GM19240 (cell line): ENCODE measurements around the gene TOMM6.

Experiments
- DNase-seq: peaks from one replicate; pipeline ENCODE4 v3.0.0; 2011; ENCODE audit warnings: low spot score; ENCODE audit not compliant: insufficient read length

TOMM6 gene

GRCh38 chr6:41787219-41787917 lies at the start of gene TOMM6:
TSS of gene TOMM6 (plus strand) at chr6:41787694. CDS start at chr6:41787698, 4 bp downstream.
- DNase-seq: peak; percentile 87

GRCh38 chr6:41739041-41739440 lies 48.5 kb upstream of the TOMM6 start:
- DNase-seq: no peak

- no peak for DNase-seq
Measured at GRCh38 chr6:41740366-41741162, 46.9 kb upstream of the TOMM6 start.

- DNase-seq: no peak
Measured at GRCh38 chr6:41741625-41742490, 45.6 kb upstream of the TOMM6 start.

- DNase-seq: no peak
Measured at GRCh38 chr6:41743406-41744235, 43.9 kb upstream of the TOMM6 start.

- no peak for DNase-seq
Measured at GRCh38 chr6:41744236-41744787, 43.2 kb upstream of the TOMM6 start.

- DNase-seq: no peak
Measured at GRCh38 chr6:41746107-41746506, 41.4 kb upstream of the TOMM6 start.

GRCh38 chr6:41747256-41748101 lies 40.0 kb upstream of the TOMM6 start, which contains the start of gene PGC:
TSS of gene PGC (minus strand) at chr6:41747397. CDS start at chr6:41747334, 63 bp downstream.
- no peak for DNase-seq

GRCh38 chr6:41748102-41748477 lies 39.4 kb upstream of the TOMM6 start:
- no peak for DNase-seq

GRCh38 chr6:41748542-41748941 lies 39.0 kb upstream of the TOMM6 start:
- DNase-seq: no peak

- DNase-seq: no peak
Measured at GRCh38 chr6:41750374-41750773, 37.1 kb upstream of the TOMM6 start.

- no peak for DNase-seq
Measured at GRCh38 chr6:41755895-41756294, 31.6 kb upstream of the TOMM6 start.

GRCh38 chr6:41756354-41756753 lies 31.1 kb upstream of the TOMM6 start:
- no peak for DNase-seq

GRCh38 chr6:41757271-41757670 lies 30.2 kb upstream of the TOMM6 start:
- no peak for DNase-seq

GRCh38 chr6:41757931-41758640 lies 29.4 kb upstream of the TOMM6 start:
- DNase-seq: no peak

- DNase-seq: no peak
Measured at GRCh38 chr6:41758641-41759035, 28.9 kb upstream of the TOMM6 start.

- DNase-seq: no peak
Measured at GRCh38 chr6:41759106-41759904, 28.2 kb upstream of the TOMM6 start.

GRCh38 chr6:41759905-41760579 lies 27.5 kb upstream of the TOMM6 start:
- DNase-seq: no peak
